NK-92 treated with Interleukin-12 subunit alpha and Interleukin-12 subunit beta, amount 100 ng/mL, for 24 hours (cell line): ENCODE results near the gene PIP5KL1.
"Not testable (repeated sequence)": the region's sequence is repeated elsewhere in the genome, so short reads cannot be mapped to it uniquely, and the experiment has no call there.

Source experiments
- DNase-seq: peaks from one replicate; lab custom pipeline; 2025; lab: John Stamatoyannopoulos, UW

PIP5KL1 gene

DNA sequence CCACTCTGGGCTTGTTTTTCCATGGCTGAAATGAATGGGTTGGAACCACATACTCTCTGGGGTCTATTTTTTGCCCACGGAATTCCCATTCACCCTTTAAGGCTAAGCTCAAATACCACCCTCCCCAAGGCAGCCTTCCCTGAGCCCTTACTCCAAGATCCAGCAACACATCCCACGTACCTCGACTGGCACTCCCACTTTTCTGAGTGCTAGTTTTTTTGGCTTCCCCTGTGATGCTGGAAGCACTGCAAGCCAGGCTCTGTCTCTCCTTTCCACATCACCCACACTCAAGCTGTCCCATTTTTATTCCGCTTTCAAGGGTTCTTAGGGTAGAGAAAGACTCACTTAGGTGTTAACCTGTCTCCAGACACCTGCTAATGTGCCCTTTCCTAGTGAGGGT, 37.2 kb downstream of the PIP5KL1 start:
- DNase-seq = no peak

DNA sequence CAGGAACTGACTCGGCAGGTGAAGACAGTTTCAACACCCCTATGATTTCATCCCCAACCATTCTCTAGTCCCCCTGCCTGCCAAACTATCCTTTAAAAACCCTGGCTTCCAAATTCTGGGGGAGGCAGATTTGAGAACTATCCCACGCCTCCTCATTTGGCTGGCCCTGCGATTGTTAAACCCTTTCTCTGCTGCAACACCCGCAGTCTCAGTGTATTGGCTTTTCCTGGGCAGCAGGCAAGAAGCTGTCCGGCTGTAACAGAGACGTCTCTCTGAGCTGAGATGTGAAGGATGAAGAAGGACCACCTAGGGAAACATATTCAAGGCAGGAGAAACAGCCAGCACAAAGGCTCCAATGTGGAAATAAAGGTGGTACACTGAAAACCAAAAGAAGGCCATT, 37.7 kb downstream of the PIP5KL1 start:
- no peak for DNase-seq

DNA sequence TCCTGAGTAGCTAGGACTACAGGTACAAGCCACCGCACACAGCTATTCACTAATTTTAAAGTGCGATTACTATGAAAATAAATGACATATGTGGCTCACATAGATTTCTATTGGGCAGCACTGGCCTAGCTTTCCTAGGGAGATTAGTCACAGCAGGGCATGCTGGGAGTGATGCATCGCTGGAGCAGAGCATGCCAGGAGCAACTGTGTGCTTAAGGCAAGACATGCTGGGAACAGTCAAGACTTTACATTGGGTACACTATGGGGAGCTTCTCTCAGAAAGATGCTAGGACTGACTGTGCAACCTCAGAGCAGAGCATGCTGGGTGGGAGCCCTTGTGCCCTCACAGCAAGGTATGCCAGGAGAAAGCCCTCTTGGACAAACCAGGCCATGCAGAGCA, 40.5 kb downstream of the PIP5KL1 start:
- no peak for DNase-seq

DNA sequence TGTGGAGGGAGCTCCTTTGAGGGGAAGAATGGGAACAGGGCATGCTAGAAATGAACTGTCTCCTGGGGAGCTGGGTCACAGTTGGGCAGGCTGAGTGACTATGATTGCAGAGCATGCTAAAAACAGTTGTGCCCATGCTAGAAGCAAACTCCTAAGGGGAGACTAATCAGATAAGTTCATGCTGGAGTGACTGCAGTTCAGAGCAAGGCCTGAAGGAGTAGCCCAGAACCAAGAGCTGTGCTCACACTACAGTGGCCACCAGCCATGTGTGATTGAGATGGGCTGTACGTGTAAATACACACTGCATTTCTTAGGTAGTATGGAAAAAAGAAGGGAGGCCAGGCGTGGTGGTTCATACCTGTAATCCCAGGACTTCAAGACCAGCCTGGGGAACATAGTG, 42.8 kb downstream of the PIP5KL1 start:
- DNase-seq = no peak

DNA sequence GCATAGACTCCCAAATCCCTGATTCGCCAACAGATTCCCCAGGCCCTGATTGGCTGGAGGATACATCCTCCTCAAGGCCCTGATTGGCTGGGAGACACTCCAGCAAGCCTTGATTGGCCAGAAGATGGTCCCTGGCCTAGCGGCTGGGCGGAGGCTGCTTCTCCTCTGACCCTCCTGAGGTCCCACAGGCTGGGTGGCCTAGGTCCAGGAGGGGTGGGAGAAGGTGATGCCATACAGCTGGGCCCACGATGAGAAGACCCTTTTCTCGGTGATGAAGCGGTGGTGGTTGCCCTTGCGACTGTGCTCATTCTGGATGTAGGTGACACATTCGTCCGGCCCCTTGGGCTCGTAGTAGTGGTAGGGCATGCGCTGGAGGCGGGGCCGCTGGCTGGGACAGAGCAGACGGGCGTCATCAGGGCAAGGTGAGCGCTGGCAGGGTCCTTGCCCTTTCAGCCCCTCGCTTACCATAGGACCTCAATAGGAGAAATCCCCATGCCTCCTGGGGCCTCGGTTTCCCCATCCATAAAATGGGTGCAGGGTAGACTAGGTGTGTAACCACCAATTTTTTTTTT, 44.1 kb downstream of the PIP5KL1 start:
- DNase-seq = no peak

DNA sequence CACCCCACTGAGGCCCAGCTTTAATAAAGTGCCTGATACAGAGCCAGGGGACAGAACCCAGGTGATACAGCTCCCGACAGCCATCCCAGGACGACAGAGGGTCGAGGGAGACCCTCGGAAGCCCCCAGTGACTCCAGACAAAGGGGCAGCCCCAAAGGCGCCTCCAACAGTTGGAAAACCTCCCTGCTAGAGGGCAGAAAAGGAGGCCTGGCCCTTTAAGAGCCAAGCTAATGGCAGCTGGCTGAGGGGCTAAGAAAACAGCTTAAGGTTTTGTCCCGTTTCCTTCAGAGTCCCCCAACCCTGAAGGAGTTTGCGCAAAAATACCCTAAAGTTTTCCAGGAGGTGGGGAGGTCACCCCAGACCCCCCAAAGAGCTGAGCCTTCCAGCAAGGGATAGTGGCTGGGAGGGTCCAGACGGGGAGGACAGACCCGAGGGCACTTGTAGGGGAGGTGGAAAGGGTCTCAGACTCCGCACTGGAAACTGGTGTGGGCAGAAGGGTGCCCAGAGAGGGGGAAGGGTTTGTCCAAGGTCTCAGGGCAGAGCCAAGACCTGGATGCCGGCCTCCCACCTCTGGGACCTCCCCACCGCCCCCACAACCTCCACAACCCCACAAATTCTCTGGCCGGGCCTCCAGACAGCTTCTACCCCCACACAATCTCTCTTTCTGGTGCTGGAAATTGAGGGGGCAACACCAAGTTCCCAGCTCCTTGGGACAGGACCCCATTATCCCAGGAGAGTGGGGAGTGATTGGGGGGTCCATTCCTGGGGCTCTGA, 44.9 kb downstream of the PIP5KL1 start:
- DNase-seq = no peak

DNA sequence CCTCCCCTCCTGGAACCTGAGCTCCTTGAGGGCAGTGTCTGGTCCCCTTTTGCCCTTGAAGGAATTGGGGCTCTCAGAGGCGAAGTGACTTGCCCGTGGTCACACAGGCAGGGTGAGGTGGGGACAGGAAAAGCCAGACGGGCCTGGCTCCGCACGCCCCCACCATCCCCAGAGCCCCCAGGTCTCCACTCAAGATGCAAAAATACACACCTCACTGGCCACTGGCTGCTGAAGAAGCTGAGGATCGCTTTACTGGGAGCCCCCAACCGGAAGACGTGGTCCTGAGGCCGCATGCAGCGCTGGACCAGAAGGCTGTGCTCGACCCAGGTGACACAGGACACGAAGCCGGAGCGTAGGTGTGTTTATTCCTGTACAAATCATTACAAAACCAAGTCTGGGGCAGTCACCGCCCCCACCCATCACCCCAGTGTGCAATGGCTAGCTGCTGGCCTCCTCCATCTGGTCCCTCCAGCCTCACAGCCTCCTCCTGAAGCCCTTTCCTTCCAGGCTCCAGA, 45.5 kb downstream of the PIP5KL1 start:
- no peak for DNase-seq

DNA sequence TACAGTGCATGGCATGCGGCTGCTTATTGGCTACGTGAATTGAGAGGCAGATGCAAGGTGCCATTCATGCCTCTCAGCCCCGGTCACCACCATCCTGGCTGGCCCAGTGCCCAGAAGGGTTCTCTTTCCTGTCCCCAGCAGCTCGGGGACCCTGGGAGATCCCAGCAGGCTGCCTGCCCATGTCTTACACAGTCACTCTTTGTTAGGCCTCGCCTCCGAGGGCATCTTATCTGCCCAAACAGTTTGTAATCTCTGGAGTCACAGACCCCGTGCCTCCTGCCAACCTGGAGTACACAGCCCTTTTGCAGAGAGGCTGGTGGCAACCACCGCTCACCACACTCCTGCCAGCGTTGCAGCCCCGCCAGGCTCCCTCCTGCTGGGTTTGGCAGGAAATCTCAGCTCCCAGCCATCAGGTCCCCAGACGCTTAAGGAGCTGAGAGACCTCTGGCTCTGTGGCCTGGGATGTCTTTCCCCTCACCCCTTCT, 46.1 kb downstream of the PIP5KL1 start:
- no peak for DNase-seq

DNA sequence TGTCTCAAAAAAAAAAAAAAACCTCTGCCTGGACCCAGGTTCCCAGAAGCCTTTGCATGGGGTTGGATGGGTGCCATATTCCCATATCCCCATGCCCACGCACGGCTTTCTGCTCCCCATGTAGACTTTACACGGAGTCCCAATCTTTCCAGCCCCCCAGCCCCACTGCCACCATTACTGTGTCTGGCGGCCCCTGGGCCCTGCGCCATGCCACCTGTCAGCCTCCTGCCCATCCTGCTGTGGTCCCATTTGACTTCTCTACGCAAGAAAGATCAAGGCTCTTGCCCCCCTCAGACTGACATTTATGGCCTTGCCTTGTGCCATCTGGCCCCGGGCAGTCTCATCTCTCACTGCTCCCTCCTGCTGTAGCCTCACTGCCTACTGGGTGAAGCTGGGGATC, 46.6 kb downstream of the PIP5KL1 start:
- DNase-seq = no peak

DNA sequence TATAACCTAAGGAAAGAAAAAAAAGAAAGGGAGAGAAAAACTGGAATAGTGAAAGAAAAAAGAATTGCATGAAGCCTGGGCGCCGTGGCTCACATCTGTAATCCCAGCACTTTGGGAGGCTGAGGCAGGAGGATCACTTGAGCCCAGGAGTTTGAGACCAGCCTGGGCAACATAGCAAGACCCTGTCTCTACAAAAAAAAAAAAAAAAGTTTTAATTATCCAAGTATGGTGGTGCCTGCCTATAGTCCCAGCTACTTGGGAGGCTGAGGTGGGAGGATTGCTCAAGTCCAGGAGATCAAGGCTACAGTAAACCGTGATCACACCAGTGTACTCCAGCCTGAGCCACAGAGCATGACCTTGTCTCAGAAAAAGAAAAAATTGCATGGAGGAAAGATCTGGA, 48.9 kb downstream of the PIP5KL1 start:
- DNase-seq = not testable (repeated sequence)

DNA sequence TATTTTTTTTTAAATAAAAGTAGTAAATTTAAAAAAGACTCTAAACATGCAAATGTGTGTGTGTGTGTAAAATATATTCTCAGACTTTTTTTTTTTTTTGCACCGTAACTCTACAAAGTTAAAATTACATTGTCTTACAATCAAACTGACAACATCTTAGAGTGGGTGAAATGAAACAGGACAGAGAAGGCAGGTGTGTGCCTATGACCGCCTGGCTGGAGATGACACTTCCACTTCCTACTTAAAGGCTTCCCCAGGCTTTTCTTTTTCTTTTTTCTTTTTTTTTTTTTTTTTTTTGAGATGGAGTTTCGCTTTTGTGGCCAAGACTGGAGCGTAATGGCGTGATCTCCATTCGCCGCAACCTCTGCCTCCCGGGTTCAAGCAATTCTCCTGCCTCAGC, 50.4 kb downstream of the PIP5KL1 start:
- DNase-seq = no peak

DNA sequence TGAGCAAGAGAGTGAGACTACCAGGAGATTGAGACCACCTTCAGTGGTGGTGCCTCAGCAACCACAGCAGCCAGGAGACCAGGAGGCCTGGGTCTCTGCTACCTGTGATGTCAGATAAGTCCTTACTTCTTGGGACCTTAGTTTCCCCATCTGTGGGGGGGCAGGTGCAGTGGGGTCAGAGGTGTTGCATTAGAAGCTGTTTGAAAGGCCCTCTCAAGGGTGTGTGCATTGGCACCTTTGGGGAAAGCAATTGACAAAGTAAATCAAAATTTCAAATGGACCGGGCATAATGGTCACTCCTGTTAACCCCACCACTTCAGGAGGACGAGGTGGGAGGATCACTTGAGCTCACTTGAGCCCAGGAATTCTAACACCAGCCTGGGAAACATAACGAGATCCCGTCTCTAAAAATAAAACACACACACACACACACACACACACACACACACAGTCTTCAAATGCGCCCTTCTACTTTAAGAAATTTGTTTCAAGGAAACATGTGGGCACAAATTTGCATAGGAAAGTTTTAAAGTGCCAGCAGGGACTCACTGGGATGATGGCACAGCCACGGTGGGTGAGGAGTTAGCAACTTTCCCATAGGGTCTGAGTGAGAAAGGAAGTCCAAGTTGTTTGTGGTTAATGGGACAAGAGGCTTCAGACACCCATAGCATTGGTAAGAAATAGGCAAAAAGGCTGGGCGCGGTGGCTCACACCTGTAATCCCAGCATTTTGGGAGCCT, 51.8 kb downstream of the PIP5KL1 start:
- DNase-seq = no peak

DNA sequence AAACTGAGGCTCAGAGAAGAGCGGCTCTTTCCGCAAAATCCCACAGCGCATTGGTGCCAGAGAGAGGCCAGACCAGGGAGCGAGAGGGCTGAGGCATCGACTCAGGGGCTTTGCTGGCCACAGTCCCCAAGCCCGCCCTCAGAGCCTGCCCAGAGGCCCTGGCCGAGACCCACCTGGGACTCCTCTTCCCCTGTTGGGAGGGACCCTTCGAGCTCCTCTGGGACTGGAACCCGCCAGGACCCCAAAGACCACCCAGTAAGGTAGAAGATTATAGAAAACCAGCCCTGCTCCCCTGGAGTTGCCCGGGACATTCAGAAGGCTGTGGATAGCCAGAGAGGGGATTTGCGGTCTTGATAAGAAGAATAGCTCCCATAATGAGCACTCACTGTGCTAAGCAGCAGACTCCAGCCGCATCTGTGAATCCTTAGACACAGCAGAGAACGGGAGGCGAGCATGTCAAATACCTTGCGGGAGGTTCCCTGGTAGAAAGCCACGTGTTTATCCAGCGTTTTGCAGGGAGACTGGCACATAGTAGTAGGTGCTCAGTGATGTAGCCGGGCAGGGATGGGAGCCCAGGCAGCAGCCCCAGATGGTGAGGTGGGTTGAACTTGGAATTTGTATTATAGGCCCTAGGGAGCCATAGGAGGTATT, 52.5 kb downstream of the PIP5KL1 start:
- DNase-seq = no peak

DNA sequence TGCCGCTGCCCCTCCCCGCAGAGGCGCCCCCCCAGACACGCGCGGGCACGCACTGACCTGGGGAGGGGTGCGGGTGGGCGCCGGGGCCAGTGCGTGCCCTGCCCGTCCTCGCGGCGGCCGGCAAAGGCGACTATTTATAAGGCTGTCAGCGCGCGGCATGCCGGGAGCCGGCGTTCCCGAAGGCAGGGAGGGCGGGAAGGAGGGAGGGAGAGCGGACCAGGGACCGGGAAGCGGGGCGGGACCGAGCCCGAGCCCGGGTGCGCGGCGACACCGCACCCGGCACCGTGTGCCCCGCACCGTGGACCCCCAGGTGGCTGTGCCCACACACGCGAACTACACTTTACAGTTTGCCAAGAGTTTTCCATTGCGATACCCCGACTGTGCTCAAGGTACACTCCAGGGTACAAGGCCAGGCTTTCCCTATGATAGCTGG, 53.0 kb downstream of the PIP5KL1 start, which contains the start of gene AK1:
Gene AK1 (minus strand): TSS at position 110 of the 433 bp plus-strand sequence. CDS start 3,058 bp downstream, outside the sequence.
- no peak for DNase-seq

DNA sequence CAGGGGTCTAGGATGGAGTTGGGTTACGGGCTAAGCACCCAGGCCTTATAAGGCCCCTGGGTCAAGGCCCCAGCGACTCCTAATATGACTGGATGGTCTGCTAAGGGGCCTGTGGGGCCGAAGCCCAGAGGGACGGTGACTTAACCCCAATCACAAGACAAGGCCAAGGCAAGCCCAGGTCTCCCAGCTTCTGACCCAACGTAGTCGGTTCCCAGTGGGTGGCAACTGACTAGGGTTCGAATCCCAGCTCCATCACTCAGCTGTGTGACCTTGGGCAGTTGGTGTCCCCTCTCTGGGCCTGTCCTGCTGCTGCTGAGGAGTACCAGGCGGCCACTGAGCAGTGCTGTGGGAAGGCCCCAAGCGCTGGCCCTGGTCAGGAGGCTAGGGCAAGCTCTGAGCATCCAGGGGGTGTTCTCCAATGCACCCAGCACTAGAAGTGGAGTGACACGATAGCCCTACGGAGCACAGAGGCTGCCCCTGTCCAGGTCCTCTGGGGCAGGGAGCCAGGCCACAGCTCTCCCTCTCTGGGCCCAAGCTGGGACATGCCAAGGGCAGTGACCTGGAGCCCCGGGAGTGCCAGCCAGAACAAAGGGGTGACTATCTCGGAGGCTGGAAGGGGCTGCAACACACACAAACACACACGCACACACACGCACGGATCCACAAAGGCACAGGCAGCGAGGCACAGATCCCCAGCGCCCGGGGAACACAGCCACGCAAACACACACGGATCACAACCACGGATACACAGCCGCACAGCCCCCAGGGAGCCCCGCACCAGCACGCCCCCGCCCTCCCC, 53.6 kb downstream of the PIP5KL1 start:
- DNase-seq = no peak

DNA sequence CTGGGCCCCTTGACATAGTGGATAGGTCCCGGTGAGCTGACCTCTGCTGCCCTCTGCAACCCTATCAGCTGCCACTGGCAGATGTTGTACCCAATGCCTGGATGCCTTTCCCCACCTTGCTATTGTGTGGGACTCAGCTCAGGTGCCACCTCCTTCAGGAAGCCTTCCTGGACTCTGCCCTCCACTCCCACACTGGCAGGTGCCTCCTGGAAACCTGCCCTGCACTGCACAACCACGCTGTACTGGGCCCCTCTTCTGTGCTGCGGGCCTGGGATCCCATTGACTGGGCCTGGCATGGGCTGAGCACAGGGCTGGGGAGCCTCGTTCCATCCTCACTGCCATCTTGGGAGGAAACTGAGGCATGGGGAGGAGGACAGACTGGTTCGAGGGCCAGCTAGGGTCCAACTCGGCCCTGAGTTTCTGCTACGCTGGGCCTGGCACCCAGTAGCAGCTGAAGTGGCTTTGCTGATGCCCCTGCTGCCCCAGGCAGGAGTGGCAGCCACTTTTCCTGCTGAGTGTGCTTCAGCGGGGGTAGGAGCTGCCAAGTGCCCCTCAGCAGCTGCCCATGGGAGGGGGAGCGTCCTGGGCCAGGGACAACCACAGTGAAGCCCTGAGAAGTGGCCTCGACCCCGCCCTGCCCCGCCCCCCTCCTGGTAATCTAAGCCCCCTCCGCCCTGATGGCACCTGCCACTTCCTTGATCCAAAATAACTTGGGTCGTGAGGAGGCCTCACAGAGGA, 54.4 kb downstream of the PIP5KL1 start:
- no peak for DNase-seq

DNA sequence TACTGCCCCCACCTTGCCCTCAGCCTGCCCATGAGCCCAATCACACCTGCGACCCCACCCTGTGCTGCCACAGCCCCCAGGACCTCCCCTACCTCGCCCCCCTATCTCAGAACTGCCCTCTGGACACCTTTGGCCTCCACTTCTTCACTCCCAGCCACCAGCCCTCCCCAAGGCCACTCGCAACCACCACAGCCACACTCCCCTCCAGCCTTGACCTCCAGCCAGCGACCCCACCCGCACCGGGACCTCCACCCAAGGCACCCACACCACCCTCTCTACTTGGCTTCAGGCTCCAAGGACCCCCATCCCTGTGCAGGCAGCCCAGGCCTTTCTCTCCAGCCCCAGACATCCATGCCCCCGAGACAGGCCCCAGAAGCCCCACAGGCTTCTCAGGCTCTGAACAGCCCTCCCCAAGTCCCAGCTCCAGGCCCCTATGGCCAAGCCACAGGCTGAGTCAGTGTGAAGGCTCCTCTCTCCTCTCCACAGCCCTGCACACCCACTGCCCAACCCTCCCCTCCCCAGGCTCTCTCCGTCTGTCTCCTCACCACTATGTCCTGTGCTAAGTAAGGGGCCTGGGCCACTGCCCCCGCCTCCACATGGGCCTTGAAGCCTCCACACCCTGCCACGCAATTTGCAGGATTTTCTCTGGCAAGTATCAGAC, 55.1 kb downstream of the PIP5KL1 start:
- no peak for DNase-seq

DNA sequence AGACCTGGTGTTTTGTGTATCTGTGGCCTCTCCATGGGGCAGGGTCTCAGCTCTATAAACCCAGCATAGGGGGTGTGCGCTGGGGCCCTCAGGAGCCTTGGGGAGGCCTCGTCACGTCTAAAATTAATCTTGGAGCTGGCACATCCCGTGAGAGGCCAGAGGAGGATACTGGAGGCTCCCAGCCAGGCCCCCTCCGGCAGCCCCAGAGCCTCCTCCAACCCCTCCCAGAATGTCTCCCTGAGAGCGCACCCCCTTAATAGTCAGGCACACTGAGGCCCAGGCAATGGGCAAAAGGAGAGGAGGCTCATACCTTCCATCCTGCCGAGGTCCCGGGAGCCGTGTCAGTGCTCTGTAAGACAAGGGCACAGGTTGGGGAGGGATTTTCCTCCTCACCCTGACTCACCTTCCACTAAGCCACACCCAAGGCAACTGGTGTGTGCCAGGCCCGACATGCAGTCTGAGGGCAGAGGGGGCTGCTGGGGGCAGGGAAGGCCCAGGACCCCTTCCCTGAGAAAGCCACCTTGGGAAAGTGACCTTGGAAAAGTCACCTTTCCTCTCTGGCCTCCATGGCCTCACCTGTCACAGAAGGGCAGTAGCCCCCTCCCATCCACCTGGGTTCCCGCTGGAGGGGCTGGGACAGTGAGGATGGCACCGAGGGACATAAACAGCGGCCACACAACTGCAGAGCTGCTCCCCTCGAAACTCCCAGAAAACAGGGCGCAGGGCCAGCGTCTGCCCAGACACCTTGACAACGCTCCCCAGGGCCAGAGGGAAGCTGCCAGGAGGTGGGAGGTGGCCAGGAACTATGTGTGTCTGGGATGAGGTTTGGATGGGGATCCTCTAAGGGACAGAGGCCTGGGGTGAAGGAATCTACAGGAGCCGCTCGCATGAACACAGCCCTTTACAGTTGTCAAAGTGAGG, 56.0 kb downstream of the PIP5KL1 start:
- DNase-seq = no peak

DNA sequence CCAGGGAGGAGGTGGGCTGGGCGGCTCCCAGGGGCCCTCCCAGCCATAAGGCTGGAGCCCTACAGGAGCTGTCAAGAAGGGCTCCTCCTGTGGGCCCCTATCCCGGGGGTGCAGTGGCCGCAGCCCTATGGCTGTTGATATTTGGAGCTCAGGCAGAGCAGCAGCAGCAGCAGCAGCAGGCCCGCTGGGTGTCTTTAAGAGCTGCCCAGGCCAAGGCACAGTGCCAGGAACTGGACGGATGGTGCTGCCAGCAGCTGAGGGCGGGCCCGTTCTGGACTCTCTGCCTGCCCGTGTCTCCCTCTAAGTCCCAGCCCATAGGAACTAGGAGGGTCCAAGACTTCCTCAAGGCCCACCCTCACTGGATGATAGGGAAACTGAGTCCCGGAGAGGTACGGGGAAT, 56.7 kb downstream of the PIP5KL1 start:
- no peak for DNase-seq
